Measurements from ENCODE around the gene WNT4. TPM values are rescaled to one million over a fixed set of nuclear protein-coding genes. Genes with fewer than 3 reads are reported as not detected.

Gene WNT4
- total and polyA plus RNA-seq, 10 of the 15 experiments (the other 5 are each of a cell fraction or from before 2014, with no cell fraction given): 0.01 TPM; not detected in 9

GRCh38 chr1:22176258-22176657 is 33.4 kb upstream of the WNT4 start (continued):
- TF ChIP-seq CUX1 (IDR thresholded peaks at IDR 0.05; ENCODE audit: insufficient replicate concordance, low read depth, low read length) (no peak), JUNB (IDR thresholded peaks at IDR 0.05) (no peak), STAT3 (IDR thresholded peaks at IDR 0.05; ENCODE audit: low read depth, low read length) (no peak), HDGF (IDR thresholded peaks at IDR 0.05) (no peak), BCL3 (IDR thresholded peaks at IDR 0.05; ENCODE audit: borderline replicate concordance, insufficient read depth, low read depth, low read length, poor library complexity, severe bottlenecking) (peak; percentile 88), TCF3 (IDR thresholded peaks at IDR 0.05; ENCODE audit: borderline replicate concordance, insufficient read depth, low read depth, low read length) (peak; percentile 79; the same call in 1 of the 2 replicates), REST (IDR thresholded peaks at IDR 0.05; ENCODE audit: low read depth, low read length) (no peak), TARDBP (IDR thresholded peaks at IDR 0.05; ENCODE audit: borderline replicate concordance) (no peak), ZSCAN29 (IDR thresholded peaks at IDR 0.05) (no peak), WRNIP1 (IDR thresholded peaks at IDR 0.05; ENCODE audit: borderline replicate concordance, low read depth, low read length) (no peak), RAD21 (IDR thresholded peaks at IDR 0.05; ENCODE audit: insufficient read depth, low read depth, low read length) (no peak), YBX1 (IDR thresholded peaks at IDR 0.05) (no peak), SMARCA5 (IDR thresholded peaks at IDR 0.05) (no peak), RUNX3 (IDR thresholded peaks at IDR 0.05; ENCODE audit: low read length) (peak; percentile 26; the same call in 1 of the 2 replicates), IKZF1 (conservative IDR thresholded peaks at IDR 0.05) (no peak; the same call in 1 of the 2 replicates)
- TF ChIP-seq, protein P1, sequence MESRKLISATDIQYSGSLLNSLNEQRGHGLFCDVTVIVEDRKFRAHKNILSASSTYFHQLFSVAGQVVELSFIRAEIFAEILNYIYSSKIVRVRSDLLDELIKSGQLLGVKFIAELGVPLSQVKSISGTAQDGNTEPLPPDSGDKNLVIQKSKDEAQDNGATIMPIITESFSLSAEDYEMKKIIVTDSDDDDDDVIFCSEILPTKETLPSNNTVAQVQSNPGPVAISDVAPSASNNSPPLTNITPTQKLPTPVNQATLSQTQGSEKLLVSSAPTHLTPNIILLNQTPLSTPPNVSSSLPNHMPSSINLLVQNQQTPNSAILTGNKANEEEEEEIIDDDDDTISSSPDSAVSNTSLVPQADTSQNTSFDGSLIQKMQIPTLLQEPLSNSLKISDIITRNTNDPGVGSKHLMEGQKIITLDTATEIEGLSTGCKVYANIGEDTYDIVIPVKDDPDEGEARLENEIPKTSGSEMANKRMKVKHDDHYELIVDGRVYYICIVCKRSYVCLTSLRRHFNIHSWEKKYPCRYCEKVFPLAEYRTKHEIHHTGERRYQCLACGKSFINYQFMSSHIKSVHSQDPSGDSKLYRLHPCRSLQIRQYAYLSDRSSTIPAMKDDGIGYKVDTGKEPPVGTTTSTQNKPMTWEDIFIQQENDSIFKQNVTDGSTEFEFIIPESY (IDR thresholded peaks at IDR 0.05): no peak
